Inflammatory macrophage treated with lipopolysaccharide for 1 hour (primary cell): ENCODE results near the gene SYTL2.
"Not testable (repeated sequence)": the region's sequence is repeated elsewhere in the genome, so short reads cannot be mapped to it uniquely, and the experiment has no call there.

Source experiments
- DNase-seq, 2 donors: peaks; one replicate each; pipeline ENCODE4 v3.0.0-alpha.2; 2020 to 2022

The SYTL2 gene

GRCh38 chr11:85685125-85685819 lies 125.7 kb downstream of the SYTL2 start:
- DNase-seq, result no peak

GRCh38 chr11:85682330-85683305 lies 128.3 kb downstream of the SYTL2 start:
- peak in 1 of 2 donors; percentile 4 for DNase-seq

- no peak for DNase-seq
Observed at GRCh38 chr11:85680897-85681296, 130.0 kb downstream of the SYTL2 start.

GRCh38 chr11:85679576-85679975 lies 131.4 kb downstream of the SYTL2 start:
- DNase-seq, result no peak

GRCh38 chr11:85673393-85673792 lies 137.5 kb downstream of the SYTL2 start:
- no peak for DNase-seq

- DNase-seq, result no peak
Observed at GRCh38 chr11:85672105-85672902, 138.6 kb downstream of the SYTL2 start.

- not testable (repeated sequence) for DNase-seq
Observed at GRCh38 chr11:85670949-85671663, 139.8 kb downstream of the SYTL2 start.

GRCh38 chr11:85668157-85668556 lies 142.8 kb downstream of the SYTL2 start:
- no peak for DNase-seq

GRCh38 chr11:85666687-85667086 lies 144.3 kb downstream of the SYTL2 start:
- DNase-seq, result no peak

- DNase-seq, result no peak
Observed at GRCh38 chr11:85665733-85666132, 145.2 kb downstream of the SYTL2 start.

- DNase-seq, result peak; percentile 95 to 98
Observed at GRCh38 chr11:85664615-85665481, 146.1 kb downstream of the SYTL2 start, which contains the start of gene CREBZF. Gene CREBZF, minus strand, starts transcription at chr11:85665129. Its CDS starts 254 bp downstream, at chr11:85664875.

GRCh38 chr11:85663753-85664614 lies 147.0 kb downstream of the SYTL2 start:
- peak; percentile 68 to 83 for DNase-seq

GRCh38 chr11:85663080-85663752 lies 147.7 kb downstream of the SYTL2 start:
- no peak for DNase-seq

GRCh38 chr11:85661972-85662664 lies 148.8 kb downstream of the SYTL2 start:
- no peak for DNase-seq

- DNase-seq, result no peak
Observed at GRCh38 chr11:85658180-85658579, 152.8 kb downstream of the SYTL2 start.

- DNase-seq, result no peak
Observed at GRCh38 chr11:85656777-85657176, 154.2 kb downstream of the SYTL2 start.

GRCh38 chr11:85654343-85654742 lies 156.6 kb downstream of the SYTL2 start:
- not testable (repeated sequence) for DNase-seq

- peak; percentile 34 to 55 for DNase-seq
Observed at GRCh38 chr11:85652786-85653447, 158.0 kb downstream of the SYTL2 start.
